HG02763 (cell line): ENCODE measurements around the gene CCPG1.
"Not testable (repeated sequence)": the region's sequence is repeated elsewhere in the genome, so short reads cannot be mapped to it uniquely, and the experiment has no call there.

ENCODE experiments used
- ATAC-seq: cut with Tn5 transposase; IDR thresholded peaks from one replicate; pipeline ENCODE4 v1.9.1; 2021; ENCODE audit warnings: mild to moderate bottlenecking, moderate library complexity; ENCODE audit not compliant: unreplicated experiment

CCPG1 gene, protein sequence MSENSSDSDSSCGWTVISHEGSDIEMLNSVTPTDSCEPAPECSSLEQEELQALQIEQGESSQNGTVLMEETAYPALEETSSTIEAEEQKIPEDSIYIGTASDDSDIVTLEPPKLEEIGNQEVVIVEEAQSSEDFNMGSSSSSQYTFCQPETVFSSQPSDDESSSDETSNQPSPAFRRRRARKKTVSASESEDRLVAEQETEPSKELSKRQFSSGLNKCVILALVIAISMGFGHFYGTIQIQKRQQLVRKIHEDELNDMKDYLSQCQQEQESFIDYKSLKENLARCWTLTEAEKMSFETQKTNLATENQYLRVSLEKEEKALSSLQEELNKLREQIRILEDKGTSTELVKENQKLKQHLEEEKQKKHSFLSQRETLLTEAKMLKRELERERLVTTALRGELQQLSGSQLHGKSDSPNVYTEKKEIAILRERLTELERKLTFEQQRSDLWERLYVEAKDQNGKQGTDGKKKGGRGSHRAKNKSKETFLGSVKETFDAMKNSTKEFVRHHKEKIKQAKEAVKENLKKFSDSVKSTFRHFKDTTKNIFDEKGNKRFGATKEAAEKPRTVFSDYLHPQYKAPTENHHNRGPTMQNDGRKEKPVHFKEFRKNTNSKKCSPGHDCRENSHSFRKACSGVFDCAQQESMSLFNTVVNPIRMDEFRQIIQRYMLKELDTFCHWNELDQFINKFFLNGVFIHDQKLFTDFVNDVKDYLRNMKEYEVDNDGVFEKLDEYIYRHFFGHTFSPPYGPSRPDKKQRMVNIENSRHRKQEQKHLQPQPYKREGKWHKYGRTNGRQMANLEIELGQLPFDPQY

DNA sequence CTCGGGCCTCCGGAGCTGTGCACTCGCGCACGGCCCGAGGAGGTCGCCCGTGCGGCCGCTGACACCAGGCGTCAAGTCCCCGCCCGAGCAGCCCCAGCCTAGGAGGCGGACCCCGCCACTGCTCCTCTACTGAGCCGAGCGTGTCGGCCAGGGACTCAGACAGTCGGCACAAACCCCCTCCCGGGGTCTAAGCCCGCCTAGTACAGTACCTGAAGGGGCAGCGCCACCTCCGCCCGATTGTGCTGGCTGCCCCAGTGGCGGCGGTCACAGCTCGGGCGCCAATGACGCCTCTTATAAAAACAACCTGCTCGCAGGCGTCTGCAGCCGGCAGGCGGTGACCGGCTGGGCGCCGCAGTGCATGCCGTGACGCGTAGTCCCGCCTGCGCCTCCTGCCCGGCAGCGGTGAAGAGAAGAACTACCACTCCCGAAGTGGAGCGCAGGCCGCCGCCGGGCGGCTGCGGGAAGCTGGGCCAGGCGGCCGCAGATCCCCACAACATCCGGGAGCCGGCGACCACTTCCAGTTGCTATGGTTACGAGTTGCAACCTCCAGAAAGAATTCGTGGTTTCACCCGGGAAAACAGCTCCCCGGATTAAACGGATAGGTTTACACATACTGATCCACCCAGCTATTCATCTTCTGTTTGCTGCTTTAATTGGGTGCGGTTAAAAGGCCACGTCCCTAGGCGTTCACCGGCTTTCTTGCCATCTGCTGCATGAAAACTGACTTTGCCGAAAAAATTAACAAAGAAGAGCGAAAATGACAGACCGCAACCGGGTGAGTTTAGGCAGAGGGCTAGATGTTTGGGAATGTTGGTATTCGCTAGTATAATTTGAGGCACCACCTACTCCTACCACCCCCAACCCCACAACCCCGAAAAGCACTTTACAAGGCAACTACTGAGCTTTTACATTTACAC lies at the start of gene CCPG1, which contains the start of gene PIERCE2:
TSS of gene CCPG1 (minus strand) at position 348 of the 917 bp plus-strand sequence. CDS start 18,935 bp downstream, outside the sequence.
TSS of gene PIERCE2 (plus strand) at position 484 of the 917 bp plus-strand sequence. CDS start at position 758, 274 bp downstream.
- peak; percentile 94 for ATAC-seq

DNA sequence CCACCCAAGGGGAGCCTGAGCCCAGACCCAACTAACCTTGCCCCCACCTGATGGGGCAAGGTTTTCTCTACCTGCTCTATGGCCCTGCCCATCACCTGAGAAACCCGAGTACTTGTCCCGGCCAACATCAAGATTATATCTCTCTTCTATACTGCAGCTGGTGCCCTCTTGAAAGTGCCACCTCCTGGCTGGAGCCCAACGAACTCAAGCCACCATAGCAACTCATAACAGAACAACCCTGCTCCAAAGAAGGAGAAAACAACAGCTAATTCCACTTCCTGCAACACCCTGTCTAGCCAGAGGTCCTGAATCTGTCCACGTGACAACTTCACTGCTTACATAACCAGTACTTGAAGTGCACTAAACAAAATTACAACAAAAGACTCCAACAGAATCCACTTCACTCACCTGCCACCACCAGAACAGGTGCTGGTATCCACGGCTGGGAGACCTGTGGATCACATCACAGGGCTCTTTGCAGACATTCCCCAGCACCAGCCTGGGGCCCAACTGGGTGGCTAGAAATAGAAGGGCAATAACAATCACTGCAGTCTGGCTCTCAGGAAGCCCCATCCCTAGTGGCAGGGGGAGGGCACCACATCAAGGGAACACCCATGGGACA lies 49.4 kb upstream of the CCPG1 start:
- no peak for ATAC-seq

DNA sequence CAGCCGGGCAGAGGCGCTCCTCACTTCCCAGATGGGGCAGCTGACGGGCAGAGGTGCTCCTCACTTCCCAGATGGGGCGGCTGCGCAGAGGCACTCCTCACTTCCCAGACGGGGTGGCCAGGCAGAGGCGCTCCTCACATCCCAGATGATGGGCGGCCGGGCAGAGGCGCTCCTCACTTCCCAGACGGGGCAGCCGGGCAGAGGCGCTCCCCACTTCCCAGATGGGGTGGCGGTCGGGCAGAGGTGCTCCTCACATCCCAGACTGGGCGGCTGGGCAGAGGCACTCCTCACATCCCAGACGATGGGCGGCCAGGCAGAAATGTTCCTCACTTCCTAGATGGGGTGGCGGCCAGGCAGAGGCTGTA lies 38.9 kb upstream of the CCPG1 start:
- not testable (repeated sequence) for ATAC-seq

DNA sequence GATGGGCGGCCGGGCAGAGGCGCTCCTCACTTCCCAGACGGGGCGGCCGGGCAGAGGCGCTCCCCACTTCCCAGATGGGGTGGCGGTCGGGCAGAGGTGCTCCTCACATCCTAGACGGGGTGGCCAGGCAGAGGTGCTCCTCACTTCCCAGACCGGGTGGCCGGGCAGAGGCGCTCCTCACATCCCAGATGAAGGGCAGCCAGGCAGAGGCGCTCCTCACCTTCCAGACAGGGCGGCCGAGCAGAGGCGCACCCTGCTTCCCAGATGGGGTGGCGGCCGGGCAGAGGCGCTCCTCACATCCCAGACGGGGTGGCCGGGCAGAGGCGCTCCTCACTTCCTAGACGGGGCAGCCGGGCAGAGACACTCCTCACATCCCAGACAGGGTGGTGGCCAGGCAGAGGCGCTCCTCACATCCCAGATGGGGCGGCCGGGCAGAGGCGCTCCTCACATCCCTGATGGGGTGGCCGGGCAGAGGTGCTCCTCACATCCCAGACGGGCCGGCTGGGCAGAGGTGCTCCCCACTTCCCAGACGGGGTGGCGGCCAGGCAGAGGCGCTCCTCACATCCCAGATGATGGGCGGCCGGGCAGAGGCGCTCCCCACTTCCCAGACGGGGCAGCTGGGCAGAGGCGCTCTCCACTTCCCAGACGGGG lies 38.3 kb upstream of the CCPG1 start:
- ATAC-seq: not testable (repeated sequence)

DNA sequence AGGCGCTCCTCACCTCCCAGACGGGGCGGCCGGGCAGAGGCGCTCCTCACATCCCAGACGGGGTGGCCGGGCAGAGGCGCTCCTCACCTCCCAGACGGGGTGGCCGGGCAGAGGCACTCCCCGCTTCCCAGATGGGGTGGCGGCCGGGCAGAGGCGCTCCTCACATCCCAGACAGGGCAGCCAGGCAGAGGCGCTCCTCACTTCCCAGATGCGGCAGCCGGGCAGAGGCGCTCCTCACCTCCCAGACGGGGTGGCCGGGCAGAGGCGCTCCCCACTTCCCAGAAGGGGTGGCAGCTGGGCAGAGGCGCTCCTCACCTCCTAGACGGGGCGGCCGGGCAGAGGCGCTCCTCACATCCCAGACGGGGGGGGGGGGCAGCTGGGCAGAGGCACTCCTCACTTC lies 37.8 kb upstream of the CCPG1 start:
- not testable (repeated sequence) for ATAC-seq

DNA sequence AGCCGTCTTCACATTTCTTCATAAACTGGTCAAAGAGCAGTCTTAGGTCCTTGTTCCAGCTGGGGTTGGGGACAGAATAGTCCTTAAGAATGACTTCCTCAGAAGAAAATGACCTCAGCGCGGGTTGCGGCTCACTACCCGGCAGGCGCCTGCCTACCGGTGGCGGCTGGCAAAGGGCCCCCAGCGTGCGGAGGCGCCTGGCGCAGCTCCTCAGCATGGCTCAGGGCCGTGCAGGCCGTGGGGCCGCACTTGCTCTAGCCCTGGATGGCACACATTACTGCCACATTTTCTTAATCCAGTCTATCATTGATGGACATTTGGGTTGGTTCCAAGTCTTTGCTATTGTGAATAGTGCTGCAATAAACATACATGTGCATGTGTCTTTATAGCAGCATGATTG lies 35.0 kb upstream of the CCPG1 start:
- ATAC-seq: not testable (repeated sequence)

DNA sequence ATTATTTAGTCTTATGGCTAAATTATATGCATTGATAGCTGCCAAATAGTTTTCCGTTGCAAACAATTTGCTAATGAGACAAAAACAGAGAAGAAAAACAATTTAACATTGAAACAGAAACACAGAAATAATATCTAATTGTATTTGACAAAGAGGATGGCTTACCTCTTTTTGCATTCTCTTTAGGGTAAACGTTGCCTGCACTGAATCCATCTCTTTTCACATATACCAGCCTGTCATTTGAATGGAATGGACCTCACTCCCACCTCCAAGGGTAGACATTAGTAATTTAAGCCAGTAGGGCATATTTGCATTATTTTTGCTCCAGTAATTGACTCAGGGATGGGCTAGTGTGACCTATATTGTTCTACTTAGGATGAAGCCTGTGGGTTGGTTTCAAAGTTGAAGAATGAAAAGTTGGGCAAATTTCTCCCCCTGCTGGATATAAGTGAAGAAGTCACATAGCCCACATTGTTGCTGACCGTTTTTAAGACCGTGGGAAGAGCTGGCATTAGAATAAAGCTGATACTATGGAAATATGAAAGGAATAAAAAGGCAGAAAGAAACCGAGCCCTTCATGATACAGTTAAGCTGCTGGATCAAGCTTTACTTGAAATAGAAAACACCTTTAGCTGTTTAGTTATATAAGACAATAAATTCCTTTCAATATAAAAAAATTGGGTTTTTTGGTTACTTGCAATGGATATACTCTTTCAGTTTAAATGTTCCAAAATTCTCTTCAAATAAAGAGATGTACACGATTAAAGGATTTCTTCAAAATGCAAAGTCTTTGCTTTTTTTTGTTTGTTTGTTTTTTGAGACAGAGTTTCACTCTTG lies 27.0 kb upstream of the CCPG1 start:
- ATAC-seq: no peak

DNA sequence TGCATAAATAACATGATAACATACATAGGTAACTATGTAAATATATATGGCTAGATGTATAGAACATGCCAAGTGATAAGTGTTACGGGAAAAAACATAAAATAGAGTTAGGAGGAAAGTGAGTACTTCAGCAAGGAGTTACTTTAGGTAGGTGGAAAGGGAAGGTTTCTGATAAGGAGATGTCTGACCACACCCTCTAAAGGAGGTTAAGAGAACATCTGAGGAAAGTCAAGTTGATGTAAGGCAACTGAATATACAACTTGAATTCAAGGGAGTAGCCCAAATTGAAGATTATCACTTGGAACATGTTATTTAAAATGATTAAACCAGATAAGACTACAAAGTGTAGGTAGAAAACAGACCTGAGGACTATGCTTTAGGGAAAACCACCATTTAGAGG lies 13.9 kb upstream of the CCPG1 start:
- no peak for ATAC-seq

DNA sequence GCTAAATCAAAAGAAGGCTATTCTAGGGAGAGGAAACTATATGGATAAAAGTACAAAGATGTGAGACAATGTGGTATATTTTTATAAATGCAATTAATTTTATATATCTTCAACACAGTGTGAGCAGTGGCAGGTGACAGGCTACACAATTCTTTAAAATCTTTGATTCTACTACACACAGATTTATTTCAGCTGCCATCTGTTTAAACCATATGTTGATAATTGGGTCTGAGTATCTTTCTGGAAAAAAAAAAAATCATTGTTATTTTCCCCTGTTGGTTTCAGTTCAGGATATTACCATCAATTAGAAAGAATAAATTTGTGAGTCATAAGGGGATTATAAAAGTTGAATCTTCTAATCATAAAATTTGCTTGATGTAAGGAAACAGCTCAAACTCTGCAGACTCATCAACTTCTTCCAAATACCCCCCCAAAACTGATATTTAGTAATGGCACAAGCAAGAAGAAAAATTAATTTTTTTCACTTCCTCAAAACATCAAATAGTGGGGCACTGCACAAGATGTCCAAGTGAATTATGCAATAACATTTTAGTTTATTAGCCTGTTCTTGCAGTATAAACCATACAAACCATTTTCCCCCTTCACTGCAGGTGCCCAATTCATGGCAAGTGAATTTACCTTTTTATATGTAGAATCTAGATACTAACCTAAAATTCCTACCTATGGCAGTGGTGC lies 12.2 kb upstream of the CCPG1 start:
- ATAC-seq: no peak

DNA sequence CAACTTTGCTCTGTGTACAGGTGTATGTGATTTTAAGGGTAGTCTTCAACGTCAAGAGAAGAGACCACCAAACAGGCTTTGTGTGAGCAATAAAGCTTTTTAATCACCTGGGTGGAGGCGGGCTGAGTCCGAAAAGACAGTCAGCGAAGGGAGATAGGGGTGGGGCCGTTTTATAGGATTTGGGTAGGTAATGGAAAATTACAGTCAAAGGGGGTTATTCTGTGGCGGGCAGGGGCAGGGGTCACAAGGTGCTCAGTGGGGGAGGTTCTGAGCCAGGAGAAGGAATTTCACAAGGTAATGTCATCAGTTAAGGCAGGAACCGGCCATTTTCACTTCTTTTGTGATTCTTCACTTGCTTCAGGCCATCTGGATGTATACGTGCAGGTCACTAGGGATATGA lies 9.5 kb upstream of the CCPG1 start:
- ATAC-seq: not testable (repeated sequence)

DNA sequence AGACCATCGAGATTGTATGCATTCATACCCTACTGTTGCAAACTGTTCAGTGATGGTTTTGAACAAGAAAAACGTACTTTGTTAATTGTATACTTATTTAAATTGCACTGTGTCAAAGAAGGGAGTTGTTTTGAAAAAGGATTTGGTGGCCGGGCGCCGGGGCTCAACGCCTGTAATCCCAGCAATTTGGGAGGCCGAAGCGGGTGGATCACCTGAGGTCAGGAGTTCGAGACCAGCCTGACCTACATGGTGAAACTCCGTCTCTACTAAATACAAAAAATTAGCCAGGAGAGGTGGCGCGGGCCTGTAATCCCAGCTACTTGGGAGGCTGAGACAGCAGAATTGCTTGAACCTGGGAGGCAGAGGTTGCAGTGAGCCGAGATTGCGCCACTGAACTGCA lies 817 bp upstream of the CCPG1 start:
- ATAC-seq: not testable (repeated sequence)

DNA sequence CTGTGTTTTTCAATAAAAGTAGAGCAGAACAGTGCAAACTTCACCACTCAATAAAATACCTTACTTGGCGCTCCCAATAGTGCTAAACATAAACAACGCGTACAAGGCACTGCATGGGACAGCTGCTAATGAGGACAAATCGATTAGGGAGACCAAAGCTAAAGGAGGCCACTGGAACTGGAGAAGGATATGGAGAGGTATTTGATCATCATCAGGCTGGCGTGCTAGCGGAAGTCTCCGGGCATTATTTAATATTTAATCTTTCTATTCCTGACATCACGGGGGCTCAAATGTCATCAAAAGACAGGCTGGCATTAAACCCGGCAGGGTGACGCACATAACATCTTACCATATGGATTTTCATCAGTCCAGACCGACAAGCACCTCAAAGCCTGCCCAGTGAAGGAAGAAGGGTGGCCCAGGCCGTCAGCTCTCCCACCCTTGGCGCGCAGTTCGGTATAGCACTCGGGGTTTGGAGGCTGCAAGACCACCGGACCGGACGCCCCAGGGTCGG lies 604 bp downstream of the CCPG1 start:
- ATAC-seq: no peak

DNA sequence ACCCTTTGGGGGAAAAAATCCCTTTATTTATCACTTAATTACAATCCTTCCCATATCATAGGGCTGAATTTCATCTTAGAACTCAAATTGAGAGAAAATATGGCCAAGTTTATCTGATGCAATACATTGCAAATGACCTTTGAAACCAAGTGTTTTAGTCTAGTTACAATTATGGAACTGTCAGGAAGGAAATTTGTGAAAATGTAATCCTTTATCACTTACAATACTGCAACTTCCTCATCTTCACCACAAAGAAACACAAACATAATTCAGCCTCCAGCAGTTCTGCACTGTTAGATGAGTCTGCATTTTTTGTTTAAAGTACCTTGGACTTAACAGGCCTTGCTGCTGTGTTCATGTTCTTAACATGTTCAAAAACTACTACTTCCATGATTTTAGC lies 4.6 kb downstream of the CCPG1 start:
- no peak for ATAC-seq

DNA sequence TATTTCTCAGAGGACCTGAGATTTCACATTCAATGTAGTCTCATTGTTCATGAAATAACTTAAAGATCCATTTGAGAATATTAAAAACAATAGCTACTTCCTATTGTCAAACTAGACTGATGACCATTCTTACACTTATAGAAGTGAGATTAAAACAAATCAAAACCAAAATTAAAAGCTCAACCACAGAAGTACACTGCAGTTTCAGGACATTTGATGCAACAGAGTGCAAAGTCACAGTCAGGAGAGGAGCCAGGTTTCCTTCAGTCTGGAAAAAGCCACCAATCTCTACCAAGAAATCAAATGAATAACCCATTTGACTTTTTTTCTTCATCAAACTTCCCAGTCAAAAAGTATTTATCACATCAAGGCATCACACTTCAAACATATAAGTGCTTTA lies 5.5 kb downstream of the CCPG1 start:
- ATAC-seq: no peak

DNA sequence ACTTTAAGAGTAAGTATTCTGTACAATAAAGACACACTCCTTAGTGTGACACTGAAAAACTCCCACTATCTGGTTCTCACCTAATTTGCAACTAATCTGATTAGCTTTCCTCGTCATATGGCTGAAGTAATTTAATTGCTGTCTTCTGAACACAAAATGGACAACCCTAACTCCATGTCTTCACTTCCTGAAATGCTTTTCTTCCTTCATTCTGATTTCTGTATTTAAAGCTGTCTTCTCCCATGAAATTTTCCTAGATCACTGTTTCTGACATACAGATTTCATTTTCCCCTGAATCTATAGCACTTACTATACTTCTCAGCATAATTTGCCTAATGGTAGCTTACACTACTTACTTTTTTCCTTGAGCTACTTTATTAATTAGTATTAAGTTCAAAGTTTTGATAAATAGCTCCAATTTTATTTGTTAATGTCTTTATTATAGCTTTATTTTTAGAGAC lies 6.3 kb downstream of the CCPG1 start:
- no peak for ATAC-seq

DNA sequence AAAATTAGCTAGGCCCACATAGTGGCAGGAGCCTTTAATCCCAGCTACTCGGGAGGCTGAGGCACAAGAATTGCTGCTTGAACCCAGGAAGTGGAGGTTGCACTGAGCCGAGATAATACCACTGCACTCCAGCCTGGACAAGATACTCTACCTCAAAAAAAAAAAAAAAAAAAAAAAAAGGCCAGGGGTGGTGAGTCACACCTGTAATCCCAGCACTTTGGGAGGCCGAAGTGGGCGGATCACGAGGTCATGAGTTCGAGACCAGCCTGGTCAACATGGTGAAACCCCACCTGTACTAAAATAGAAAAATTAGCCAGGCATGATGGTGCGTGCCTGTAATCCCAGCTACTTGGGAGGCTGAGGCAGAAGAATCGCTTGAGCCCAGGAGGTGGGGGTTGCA lies 8.1 kb downstream of the CCPG1 start:
- ATAC-seq: not testable (repeated sequence)

DNA sequence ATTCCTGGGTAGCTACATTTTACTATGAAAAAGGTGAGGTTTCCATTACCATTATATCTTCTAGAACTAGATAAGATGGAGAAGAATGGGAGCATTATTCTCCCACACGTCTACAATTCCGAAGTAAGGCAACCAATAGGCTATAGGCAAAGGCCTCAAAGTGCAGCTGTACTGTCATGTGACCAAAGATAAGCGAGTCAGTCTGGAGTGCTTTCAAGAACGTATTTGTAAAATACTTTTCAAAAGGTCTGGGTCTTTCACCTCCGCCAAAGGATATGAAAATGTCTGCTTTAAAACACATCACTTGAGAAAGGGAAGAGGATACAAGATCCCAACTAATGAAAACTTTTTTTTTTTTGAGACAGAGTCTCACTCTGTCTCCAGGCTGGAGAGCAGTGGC lies 9.9 kb downstream of the CCPG1 start:
- ATAC-seq: no peak

DNA sequence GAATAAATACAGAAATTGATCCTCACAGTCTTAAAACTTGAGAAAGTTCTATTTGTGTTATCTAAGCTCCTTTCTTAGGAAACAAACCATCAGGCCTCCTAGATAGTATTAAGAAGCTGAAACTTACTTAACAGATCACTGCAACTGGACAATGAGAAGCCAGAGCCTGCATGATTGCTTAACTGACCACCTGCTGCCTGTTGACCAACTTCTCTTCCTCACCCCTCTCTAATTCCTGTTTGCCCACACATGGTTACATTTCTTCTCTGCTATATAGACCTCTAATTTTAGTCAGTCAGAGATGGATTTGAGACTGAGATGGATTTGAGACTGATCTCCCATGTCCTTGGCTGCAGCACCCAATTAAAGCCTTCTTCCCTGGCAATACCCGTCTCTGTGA lies 13.5 kb downstream of the CCPG1 start:
- no peak for ATAC-seq
